HG03139 (cell line): Measurements from ENCODE around the gene DPY19L2.
"Not testable (repeated sequence)": the region's sequence is repeated elsewhere in the genome, so short reads cannot be mapped to it uniquely, and the experiment has no call there.

Source experiments
- ATAC-seq: cut with Tn5 transposase; IDR thresholded peaks from one replicate; pipeline ENCODE4 v1.9.1; 2021; ENCODE audit not compliant: unreplicated experiment

Gene DPY19L2

DNA sequence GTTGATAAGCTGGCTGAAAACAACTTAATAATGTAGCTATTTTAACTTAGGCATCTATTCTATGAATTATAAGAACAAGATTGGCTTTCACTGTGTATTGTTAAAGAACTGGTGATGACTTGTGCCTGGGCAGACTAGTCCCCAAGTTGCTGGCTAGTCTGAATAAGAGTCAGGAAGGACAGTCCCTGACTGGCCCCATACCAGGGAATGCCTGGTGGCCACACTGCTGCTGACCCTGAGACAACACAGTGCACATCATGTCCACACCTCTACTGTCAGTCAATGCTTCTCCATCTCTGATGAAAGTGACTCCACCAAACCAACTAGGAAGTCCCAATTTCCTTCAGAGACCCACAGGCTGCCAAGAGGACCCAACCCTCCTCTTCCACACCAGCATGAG, 130.5 kb downstream of the DPY19L2 start:
- ATAC-seq: not testable (repeated sequence)

- not testable (repeated sequence) for ATAC-seq
Observed at GRCh38 chr12:63529641-63530040, 138.7 kb downstream of the DPY19L2 start.

- no peak for ATAC-seq
Observed at GRCh38 chr12:63525831-63526230, 142.5 kb downstream of the DPY19L2 start.

DNA sequence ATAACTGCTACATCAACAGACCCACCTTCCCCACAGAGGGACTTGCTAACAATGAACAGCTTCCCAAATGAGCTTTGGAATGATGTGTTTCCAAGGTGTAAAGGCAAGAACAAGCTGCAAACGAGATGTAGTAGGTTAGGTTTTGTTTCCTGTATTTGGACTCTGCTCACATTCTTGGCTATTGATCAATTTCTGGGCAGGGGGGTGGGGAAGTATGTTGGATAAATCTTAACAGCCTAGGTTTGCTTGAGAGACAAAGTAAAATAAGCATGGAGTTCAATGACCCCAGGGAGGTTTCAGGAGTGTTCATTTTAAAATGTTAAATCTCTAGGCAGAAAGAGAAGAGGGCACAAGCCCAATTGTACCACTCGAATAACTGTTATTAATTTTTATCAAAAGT, 146.6 kb downstream of the DPY19L2 start:
- no peak for ATAC-seq
